ELF-1 (cell line): ENCODE results near the gene NCAPH2.
"Not testable (repeated sequence)": the region's sequence is repeated elsewhere in the genome, so short reads cannot be mapped to it uniquely, and the experiment has no call there.

Source experiments
- DNase-seq: peaks from one replicate; pipeline ENCODE4 v3.0.0-alpha.2; 2016; ENCODE audit warnings: low read depth, low spot score

The NCAPH2 gene

GRCh38 chr22:50517495-50518260 lies 9.7 kb downstream of the NCAPH2 start:
- DNase-seq: no peak

GRCh38 chr22:50518606-50519005 lies 10.6 kb downstream of the NCAPH2 start:
- no peak for DNase-seq

GRCh38 chr22:50519151-50519550 lies 11.1 kb downstream of the NCAPH2 start:
- no peak for DNase-seq

GRCh38 chr22:50520184-50520583 lies 12.2 kb downstream of the NCAPH2 start:
- DNase-seq: not testable (repeated sequence)

GRCh38 chr22:50520826-50521453 lies 12.9 kb downstream of the NCAPH2 start:
- DNase-seq: no peak

- no peak for DNase-seq
Observed at GRCh38 chr22:50521710-50522109, 13.7 kb downstream of the NCAPH2 start.

GRCh38 chr22:50522208-50522805 lies 14.3 kb downstream of the NCAPH2 start:
- no peak for DNase-seq

GRCh38 chr22:50522806-50523438 lies 14.9 kb downstream of the NCAPH2 start:
- no peak for DNase-seq

GRCh38 chr22:50523458-50523805 lies 15.4 kb downstream of the NCAPH2 start:
- no peak for DNase-seq

- DNase-seq: peak; percentile 76
Observed at GRCh38 chr22:50523806-50524675, 16.0 kb downstream of the NCAPH2 start.

- no peak for DNase-seq
Observed at GRCh38 chr22:50524676-50525103, 16.7 kb downstream of the NCAPH2 start.

GRCh38 chr22:50525104-50525857 lies 17.3 kb downstream of the NCAPH2 start, which contains the start of gene SCO2:
Gene SCO2, minus strand, starts transcription at chr22:50525598. Its CDS starts 1,187 bp downstream, at chr22:50524411.
- DNase-seq: peak; percentile 98

GRCh38 chr22:50525858-50526107 lies 17.8 kb downstream of the NCAPH2 start:
- DNase-seq: no peak

- peak; percentile 74 for DNase-seq
Observed at GRCh38 chr22:50526108-50526833, 18.2 kb downstream of the NCAPH2 start.

GRCh38 chr22:50526834-50527801 lies 19.1 kb downstream of the NCAPH2 start:
- peak; percentile 59 for DNase-seq

- DNase-seq: no peak
Observed at GRCh38 chr22:50527921-50528681, 20.1 kb downstream of the NCAPH2 start.

- DNase-seq: no peak
Observed at GRCh38 chr22:50528682-50529415, 20.8 kb downstream of the NCAPH2 start.
